K562 (cell line): ENCODE measurements around the gene CLDN11.

Experiments used
- CEBPB ChIP-seq: fragments of 450-650 bp; IDR thresholded peaks from 2 replicates; pipeline ENCODE4 v1.6.1; 2016; ENCODE audit warnings: missing genetic modification characterization, missing compliant biosample characterization
- CHD2 ChIP-seq: IDR thresholded peaks from 2 replicates; pipeline ENCODE4 v1.6.1; 2011; ENCODE audit warnings: low read depth, low read length
- EP300 ChIP-seq: IDR thresholded peaks from 2 replicates; pipeline ENCODE4 v1.6.1; 2012; ENCODE audit warnings: low read length, improper control_type of control experiment
- HLTF ChIP-seq: fragments of 450-650 bp; IDR thresholded peaks from 2 replicates; pipeline ENCODE4 v1.6.1; 2016
- NFIC ChIP-seq: fragments of 450-650 bp; IDR thresholded peaks from 2 replicates; pipeline ENCODE4 v1.6.1; 2017; ENCODE audit warnings: mild to moderate bottlenecking, inconsistent platforms
- RCOR1 ChIP-seq, 2 experiments: IDR thresholded peaks; 2 replicates each; pipeline ENCODE4 v1.6.1; 2012; ENCODE audit warnings: low read depth in 2 of 2, low read length in 2 of 2, borderline replicate concordance in 1 of 2, improper control_type of control experiment in 1 of 2
- TBL1XR1 ChIP-seq, 2 experiments: IDR thresholded peaks; 2 replicates each; pipeline ENCODE4 v1.6.1; 2012; ENCODE audit warnings: improper control_type of control experiment in 2 of 2, low read length in 2 of 2, mild to moderate bottlenecking in 1 of 2
- TCF7 ChIP-seq: sonication (generic); IDR thresholded peaks from 2 replicates; pipeline ENCODE4 v1.6.1; 2016; ENCODE audit warnings: antibody characterized with exemption, borderline replicate concordance
- ZNF274 ChIP-seq: IDR thresholded peaks from 2 replicates; pipeline ENCODE4 v1.6.1; 2011; ENCODE audit warnings: low read depth, mild to moderate bottlenecking, low read length, moderate library complexity, borderline replicate concordance
- ZNF445 ChIP-seq: fragments of 250-450 bp; sonication (Bioruptor Pico); IDR thresholded peaks from 2 replicates; pipeline ENCODE4 v1.4.0; 2020; ENCODE audit warnings: low read depth, mild to moderate bottlenecking, moderate library complexity
- TF ChIP-seq, protein P1 (sequence below), 2 experiments: fragments of 450-650 bp in 1 of 2; sonication (generic) in 1 of 2; formaldehyde crosslinking; conservative IDR thresholded peaks; 2 replicates each; pipeline versions ENCODE4 v1.4.0 to v1.8.1; 2020 to 2022; ENCODE audit warnings: mild to moderate bottlenecking in 1 of 2, missing genetic modification reagents in 1 of 2
- TF ChIP-seq, protein P2 (sequence below): sonication (generic); formaldehyde crosslinking; IDR thresholded peaks from 2 replicates; pipeline ENCODE4 v1.9.0; 2022; ENCODE audit warnings: mild to moderate bottlenecking, missing genetic modification reagents
- TF ChIP-seq, protein P3 (sequence below), 3 experiments: IDR thresholded peaks in 2 of 3; conservative IDR thresholded peaks in 1 of 3; 2 replicates each; pipeline ENCODE4 v1.5.1; 2011 to 2012; ENCODE audit warnings: low read length in 3 of 3, mild to moderate bottlenecking in 3 of 3, control low read depth in 2 of 3, improper control_type of control experiment in 1 of 3, inconsistent platforms in 1 of 3, low read depth in 1 of 3, mixed read lengths in 1 of 3, moderate library complexity in 1 of 3; ENCODE audit not compliant: insufficient read depth in 2 of 3

DNA sequence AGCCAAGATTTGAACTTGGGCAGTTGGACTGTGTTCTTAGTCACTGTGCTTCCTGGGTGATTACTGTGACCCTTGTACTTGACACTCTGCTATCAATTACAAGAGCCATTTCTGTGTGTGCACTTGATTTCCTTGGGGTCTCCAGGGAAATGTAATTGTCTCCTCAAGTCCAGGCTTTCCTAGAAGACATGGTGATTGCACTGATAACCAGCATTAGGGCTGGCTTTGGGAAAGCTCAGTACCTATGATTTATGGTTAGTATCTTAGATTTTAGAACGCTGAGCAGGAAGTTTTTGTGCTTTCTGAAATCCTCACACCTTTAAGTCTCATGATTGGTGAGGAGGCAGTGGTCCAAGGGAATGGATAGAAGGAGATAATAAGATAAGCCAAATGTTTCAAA, 1.6 kb upstream of the CLDN11 start:
- TF ChIP-seq, protein P1, sequence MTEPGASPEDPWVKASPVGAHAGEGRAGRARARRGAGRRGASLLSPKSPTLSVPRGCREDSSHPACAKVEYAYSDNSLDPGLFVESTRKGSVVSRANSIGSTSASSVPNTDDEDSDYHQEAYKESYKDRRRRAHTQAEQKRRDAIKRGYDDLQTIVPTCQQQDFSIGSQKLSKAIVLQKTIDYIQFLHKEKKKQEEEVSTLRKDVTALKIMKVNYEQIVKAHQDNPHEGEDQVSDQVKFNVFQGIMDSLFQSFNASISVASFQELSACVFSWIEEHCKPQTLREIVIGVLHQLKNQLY (CRISPR knock-in tag; conservative IDR thresholded peaks at IDR 0.05) = no peak
- TF ChIP-seq EP300 = no peak
- TF ChIP-seq, protein P2, sequence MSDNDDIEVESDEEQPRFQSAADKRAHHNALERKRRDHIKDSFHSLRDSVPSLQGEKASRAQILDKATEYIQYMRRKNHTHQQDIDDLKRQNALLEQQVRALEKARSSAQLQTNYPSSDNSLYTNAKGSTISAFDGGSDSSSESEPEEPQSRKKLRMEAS (CRISPR knock-in tag) = no peak
- TF ChIP-seq ZNF445 (CRISPR knock-in tag) = no peak
- TF ChIP-seq, protein P3, sequence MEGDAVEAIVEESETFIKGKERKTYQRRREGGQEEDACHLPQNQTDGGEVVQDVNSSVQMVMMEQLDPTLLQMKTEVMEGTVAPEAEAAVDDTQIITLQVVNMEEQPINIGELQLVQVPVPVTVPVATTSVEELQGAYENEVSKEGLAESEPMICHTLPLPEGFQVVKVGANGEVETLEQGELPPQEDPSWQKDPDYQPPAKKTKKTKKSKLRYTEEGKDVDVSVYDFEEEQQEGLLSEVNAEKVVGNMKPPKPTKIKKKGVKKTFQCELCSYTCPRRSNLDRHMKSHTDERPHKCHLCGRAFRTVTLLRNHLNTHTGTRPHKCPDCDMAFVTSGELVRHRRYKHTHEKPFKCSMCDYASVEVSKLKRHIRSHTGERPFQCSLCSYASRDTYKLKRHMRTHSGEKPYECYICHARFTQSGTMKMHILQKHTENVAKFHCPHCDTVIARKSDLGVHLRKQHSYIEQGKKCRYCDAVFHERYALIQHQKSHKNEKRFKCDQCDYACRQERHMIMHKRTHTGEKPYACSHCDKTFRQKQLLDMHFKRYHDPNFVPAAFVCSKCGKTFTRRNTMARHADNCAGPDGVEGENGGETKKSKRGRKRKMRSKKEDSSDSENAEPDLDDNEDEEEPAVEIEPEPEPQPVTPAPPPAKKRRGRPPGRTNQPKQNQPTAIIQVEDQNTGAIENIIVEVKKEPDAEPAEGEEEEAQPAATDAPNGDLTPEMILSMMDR (IDR thresholded peaks at IDR 0.05 in 2 of 3, conservative IDR thresholded peaks at IDR 0.05 in 1 of 3; ENCODE audit: insufficient read depth in 2 of 3, low read depth in 1 of 3, low read length in 3 of 3) = no peak
- TF ChIP-seq RCOR1 (IDR thresholded peaks at IDR 0.05; ENCODE audit: borderline replicate concordance in 1 of 2, low read depth in 2 of 2, low read length in 2 of 2) = no peak
- TF ChIP-seq TCF7 = no peak
- no peak for TF ChIP-seq CEBPB
- no peak for TF ChIP-seq TBL1XR1 (IDR thresholded peaks at IDR 0.05; ENCODE audit: low read length in 2 of 2)
- no peak for TF ChIP-seq ZNF274
- no peak for TF ChIP-seq CHD2
- no peak for TF ChIP-seq NFIC
- no peak for TF ChIP-seq HLTF
